Fibroblast of skin of right quadriceps (primary cell): Measurements from ENCODE around the gene PTPRG.

ENCODE experiments used
- DNase-seq: peaks from one replicate; pipeline ENCODE4 v3.0.0-alpha.2; 2013

Gene PTPRG

DNA sequence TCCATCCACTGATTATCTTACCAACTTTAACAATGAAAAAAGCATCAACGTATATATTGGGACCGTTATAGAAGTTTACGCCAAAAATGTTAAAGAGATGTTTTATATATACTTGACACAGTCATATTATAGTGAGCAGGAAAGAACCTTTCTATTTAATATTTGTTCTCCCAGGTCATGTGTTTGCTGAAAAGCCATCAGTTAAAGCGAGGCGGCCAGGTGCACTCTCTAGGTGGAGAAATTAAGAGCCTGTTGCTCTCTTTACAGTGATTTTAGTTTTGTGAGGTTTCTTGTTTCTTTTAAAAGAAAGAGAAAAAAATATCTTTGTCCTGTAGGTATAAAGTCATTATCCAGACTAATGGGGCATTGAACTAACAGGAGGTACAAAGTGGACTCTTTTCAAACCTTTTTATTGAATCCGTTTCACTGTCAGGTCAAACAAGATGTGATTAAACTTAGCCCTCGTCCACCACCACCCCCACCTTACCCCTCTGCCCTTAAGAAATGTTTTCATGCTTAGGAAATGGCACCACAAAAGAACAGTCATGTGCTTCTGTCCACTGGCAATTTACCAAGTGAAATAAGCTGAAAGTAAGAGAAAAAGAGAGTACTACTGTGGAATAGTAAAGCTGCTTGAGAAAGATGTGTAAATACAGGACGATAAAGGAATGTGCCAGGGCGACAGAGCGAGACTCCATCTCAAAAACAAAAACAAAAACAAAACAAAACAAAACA is 279.9 kb downstream of the PTPRG start:
- peak; percentile 27 for DNase-seq

DNA sequence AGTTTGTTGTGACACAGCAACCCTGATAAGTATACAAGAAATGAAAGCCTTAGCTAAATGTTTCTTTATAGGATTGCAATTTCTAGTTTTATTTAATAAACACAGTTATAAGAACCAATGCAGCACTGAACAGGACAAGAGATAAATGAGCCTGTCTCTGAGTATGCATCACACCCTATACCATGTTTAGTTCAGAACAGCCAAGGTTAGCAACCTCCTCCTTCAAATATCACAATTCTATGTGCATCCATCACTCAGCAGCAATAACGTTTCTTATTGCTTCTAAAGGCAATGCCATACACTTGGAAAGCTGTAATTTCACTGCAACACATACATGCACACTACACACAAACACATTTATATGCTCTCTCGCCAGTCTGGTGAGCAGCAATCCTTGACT is 280.6 kb downstream of the PTPRG start:
- no peak for DNase-seq

DNA sequence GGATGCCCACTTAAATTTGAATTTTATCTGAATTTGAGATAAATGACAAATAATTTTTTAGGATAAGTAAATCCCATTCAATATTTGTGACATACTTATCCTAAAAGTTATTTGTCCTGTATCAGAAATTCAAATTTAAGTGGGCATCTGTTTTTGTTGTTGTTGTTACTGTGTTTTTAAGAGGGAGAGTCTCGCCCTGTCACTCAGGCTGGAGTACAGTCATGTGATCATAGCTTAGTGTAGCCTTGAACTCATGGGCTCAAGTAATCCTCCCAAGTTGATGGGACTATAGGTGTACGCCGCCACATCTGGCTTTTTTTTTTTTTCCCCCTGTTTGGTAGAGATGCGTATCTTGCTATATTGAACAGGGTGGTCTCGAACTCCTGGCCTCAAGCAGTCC is 283.0 kb downstream of the PTPRG start:
- DNase-seq = no peak

DNA sequence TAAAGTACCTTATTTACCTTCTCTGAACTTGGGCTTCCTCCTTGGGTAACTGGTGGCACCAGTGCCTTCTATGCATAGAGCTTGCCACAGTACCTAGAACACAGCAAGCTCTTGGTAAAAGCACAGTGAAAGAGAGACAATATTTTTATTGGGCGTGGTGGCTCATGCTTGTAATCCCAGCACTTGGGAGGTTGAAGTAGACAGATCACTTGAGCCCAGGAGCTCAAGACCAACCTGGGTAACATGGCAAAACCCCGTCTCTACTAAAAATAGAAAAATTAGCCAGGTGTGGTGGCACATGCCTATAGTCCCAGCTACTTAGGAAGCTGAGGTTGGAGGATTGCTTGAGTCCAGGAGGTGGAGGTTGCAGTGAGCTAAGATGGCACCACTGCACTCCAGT is 285.1 kb downstream of the PTPRG start:
- no peak for DNase-seq

DNA sequence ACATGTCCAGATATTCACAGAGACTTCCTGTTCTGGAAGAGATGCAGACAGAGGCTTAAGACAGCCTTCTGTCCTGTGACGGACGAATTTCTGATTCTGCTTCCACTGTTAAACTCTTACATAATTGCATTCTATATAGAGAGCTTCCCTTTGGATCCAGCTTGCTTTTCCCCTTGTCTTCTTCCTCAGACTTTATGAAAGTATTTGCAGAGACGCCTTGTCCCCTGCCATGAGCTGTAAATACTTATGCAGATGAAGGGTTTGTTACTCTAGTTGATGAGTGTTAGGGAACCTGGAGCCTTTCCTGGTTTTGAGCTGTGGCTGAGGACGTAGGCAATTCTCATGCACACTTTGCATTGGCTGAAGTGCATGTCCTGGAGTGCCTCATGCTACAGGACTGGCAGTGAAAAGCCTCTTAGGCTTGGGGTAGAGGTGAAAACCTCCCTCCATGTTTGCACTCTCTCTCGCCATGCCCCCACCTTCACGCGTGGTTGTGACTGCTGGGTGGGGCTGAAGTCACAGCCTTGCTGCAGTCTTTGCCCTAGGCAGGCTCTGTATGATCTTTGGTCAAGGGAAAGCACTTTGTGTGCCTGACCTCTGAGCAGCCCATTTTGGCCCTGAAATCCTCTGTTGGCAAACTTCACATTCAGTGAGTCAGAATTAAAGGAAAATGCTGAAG is 286.6 kb downstream of the PTPRG start:
- DNase-seq = no peak

DNA sequence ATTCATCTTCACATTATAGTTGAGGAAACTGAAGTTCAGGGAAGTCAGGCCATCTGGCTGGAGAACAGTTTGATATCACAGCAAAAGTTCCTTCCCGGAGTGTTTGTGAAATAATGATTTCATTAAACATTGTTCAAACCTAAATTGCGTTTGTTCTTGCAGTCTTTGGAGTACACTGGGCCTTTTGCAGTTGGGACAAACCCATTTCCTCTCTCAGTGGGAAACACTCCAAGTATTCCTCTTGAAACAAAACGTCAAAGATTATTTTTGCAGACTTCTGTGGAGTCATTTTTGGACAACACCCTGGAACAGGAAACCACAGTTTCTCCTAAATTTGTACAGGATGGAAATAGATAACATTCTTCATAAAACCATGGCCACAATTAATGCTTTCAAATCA is 287.5 kb downstream of the PTPRG start:
- peak; percentile 80 for DNase-seq

DNA sequence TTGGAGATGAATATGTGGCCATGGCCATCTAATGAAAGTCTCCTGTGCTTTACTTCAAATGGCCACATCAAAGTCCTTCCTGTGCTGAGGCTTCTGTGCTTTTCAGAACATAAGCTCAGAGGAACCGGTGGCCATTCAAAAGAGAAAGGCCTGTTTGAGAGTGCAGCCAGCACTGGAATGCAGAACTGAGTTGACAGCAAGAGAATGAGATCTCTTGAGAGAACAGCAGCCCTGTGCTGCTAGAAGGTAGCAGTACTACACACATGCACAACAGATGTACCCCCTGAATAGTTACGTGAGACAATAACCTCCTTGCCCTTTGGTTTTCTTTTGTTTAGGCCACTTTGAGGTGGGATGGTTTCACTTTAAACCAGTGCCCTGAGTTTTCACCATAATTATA is 292.5 kb downstream of the PTPRG start:
- DNase-seq = no peak

DNA sequence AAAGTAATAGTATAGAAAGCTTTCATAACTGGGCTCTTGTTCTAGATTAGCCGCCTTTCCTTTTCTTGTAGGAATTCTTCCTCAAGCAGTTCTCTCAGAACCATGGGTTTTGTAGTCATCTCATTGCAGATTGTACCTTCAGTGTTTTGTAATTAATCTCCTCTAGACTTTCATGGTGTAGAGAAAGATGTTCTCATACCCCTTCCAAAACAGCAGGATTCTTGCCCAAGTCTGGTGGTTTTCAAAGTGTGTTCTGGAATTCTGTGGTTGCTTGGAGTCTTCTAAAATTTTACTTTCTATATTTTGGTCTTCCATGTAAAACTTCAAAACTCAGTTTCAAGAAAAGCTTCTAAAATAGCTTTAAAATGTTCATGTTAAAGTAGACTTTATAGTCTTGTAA is 293.8 kb downstream of the PTPRG start:
- peak; percentile 24 for DNase-seq

DNA sequence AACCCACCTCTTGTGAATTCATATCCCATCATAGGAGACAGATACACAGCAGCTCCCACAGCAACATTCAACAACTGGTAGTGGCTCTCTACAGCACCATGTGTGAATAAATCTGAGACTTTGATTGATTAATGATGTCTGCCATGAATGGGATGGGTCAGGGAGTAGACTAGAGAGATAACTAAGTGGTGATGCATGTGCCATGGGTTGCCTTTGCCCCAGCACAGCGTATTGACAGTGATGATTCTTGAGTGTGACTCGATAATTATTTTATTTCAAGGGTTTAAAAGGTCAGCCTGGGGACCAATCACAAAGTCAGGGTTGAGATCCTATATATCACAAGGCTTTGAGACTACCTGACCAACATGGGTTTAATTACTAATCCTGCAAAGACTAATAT is 295.9 kb downstream of the PTPRG start:
- no peak for DNase-seq

DNA sequence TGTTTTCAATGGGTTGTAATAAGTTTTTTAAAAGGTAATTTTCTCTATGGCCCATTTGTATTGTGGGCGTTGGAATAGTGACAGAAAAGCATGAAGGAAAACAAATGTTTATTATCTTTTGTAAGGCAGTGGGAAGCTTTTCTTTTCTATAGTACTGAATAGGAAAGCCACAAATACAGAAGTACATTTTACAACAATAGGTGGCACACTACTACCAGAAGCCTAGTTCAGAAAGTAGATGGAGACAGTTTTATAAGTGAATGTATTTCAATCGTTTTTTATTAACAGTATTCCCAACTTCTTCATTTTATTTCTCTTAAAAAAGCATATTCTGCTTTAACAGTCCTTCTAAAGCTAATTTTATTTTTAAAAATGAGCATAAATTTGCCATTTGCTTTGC is 296.7 kb downstream of the PTPRG start:
- DNase-seq = peak; percentile 45

DNA sequence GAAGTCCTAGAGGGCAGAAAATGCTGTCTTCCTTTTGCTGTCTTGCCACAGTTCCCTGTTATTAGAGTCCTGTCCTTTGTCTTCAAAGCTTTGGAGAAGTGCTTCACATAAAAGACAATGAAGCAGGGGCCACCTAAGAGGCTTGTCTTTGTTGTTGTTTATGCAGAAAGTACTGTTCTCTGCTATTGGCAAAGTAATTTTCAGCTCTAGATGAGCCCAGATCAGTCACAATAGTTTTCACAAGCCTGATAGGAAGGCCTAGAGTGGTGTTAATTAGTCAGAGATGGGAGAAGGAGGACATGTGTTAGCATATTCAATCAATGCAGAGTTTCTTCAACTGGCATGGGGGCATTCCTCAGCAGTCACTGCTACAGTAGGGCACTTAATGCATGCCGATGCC is 300.0 kb downstream of the PTPRG start:
- DNase-seq = no peak

DNA sequence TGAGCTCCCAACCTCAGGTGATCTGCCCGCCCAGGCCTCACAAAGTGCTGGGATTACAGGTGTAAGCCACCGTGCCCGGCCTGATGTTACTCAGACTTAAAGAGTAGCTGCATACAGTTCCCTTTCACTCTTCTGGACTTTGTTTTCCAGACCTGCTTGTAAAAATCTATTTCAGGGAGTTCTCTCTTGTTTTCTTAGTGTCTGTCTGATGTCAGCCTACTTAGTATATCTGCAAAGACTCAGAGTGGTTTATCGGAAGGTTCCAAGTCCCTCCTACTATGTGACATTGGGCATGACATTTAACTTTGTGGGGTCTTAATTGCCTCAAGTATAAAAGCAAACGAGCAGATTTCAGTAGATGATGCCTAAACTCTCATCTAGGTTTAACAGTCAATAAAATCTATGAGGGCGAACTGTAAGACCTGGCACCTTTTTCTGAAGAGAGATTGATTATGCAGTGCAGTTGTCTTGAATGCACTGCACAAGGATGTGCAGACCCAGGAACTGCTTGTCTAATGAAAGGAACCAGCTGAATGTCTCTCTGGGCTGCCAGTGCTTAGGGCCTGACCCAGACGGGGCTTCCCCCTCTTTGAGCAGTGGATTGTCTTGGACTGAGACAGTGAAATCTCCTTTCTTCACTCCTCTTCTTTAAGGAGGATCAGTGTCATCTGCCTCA is 301.4 kb downstream of the PTPRG start:
- DNase-seq = no peak

DNA sequence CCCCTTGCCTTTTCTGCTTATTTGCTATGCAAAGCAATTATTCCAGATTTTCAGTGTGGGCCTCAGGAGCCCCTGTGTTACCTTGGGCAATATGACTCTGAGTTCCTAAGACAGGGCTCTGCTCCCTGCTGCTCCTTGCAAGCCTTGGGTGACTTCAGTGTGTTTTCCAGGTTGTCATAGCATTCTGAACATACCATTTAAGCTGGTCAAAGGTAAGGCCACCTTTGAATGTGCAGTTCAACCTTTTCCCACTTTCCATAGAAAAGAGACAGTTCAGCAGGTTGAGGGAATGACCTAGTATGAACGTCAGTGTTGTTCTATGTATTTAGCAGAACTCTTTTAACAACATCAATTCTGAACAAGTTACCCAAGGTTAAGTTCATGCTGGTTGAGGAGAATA is 302.2 kb downstream of the PTPRG start:
- DNase-seq = no peak

DNA sequence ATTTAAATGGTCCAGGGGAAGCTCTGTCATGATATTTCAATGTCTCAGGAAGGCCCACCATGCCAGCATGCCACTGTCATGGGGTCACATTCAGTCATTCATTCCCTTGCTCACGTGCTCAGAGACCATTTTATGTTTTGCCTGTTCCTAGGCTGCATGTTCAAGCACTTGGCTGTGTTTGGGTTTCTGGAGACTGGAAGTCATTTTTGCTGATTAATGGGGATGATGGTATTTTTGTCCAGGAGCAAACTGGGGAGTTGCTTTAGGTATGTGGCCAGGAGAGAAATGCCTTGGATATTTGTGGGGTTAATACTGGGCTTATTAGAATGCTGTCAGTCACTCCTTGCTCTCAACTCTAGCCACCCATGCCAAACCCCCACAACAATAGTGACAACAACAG is 303.5 kb downstream of the PTPRG start:
- peak; percentile 66 for DNase-seq

DNA sequence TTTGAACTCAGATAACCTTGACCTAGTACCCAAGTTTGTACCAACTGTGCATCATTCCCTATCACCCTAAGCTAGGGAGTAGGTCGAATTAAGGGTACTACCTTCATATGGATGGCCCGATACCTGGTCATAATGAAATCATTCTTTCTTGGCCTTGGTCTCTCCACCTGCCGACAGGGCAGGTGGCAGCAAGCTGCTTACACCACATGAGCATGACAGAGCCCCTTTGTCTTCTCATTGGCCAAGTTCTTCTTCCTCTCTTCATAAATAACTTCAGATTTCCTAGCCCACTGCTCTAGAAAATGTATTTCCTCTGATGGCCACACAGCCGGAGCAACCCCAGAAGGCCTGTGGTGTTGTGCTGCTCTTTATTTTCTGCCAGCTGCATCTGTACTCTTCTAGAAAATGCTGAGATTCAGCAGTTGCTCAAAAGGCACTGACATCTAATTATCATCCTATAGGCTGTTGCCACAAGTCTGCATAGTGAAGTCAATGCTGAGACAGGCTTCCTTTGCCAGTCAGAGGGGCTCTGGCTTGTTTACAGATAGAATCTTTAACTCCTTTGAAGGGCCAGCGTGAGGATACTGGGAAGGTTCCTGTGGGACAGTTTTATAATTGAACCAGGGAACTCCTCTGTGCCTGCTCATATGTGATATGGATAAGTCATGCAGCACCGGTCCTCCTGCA is 304.2 kb downstream of the PTPRG start:
- DNase-seq = no peak

DNA sequence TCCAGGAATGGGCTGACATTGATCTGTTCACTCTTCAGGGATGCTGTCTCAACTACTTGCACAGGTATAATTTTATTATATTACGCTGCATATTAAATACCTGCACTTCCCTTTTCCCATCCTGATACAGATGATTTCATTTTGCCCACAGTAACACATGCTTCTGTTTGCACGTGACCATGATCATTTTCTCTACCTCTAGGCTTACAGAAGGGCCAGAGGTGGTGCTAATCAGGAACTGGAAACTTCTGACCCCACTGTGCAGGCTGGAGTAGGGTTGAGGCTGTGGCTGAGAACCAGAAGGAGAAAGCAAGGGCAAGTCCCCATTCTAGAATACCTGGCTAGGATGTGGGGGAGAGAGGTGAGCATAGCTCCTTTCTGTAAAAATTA is 304.8 kb downstream of the PTPRG start:
- no peak for DNase-seq

DNA sequence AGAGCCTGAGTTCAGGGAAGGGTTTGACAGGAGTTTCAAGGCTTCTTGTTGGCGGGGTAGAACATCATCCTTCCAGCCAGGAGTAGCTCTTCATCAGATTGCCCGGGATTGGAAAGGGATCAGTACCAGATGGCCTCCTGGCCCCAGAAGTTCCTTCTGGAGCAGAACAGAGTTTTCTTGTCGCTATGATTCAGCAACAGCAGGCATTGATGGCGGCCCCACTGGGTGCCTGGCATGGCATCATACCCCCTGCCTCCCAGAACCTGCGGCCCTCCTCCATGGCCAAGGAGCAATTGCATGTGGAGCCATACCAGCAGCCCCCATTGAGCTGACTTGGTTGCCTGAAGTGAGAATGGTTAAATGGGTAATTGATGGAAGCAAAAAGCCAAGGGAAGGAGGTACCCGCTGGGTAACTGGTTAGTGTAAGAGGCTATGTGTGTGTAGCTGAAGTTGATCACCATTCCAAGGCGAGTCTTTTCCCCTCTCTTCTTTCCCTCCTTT is 305.6 kb downstream of the PTPRG start:
- DNase-seq = no peak

DNA sequence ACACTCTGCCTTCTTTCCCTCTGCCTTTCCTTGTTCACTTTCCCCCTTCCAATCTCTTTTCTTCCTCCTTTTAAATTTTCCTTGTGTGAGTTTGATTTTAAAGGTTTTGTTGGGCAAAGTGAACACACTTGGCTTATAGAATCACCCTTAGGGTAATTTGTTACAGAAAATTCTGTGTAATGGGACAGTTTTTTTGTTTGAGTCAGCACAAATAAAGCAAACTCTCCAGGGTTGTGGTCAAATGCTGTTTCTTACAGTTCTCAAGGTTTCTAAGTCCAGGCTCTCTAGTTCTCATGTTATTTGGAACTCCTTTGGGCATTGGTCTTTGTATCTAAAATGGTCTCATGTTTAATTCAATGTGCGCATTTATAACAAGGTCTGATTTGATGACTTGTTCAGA is 307.1 kb downstream of the PTPRG start:
- DNase-seq = no peak

DNA sequence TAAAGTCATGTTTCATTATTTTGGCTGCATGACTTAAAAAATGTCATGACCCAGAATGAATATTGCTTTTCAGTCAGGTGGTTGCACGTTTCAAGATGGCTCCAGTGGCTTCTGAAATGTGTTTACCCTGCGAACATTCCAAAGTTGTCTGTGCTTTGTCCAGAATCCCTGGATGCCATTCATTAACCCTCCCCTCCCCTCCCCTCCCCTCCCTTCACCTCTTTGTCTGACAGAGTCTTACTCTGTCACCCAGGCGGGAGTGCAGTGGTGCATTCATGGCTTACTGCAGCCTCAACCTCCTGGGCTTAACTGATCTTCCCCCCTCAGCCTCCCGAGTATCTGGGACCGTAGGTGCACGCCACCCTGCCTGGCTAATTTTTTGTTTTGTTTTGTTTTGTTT is 308.0 kb downstream of the PTPRG start:
- no peak for DNase-seq

DNA sequence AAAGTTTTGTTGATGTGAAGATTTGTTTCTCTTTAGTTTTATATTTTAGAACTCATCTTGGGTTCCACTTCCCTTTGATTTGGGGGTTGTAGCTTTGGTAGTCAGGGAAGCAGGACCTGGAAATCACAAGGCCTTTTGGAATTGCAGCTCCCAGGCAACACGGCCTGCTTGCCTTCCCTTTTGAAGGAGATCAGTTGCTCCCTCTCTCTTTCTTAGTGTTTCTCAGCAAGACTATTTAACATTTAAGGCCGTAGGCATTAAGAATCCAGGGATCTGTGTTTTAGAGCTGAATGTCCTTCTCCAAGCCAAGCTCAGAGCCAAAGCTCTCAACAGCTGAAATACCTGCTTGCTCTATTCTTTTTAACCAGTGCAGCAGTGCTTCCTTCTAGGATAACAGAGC is 310.3 kb downstream of the PTPRG start:
- DNase-seq = no peak

DNA sequence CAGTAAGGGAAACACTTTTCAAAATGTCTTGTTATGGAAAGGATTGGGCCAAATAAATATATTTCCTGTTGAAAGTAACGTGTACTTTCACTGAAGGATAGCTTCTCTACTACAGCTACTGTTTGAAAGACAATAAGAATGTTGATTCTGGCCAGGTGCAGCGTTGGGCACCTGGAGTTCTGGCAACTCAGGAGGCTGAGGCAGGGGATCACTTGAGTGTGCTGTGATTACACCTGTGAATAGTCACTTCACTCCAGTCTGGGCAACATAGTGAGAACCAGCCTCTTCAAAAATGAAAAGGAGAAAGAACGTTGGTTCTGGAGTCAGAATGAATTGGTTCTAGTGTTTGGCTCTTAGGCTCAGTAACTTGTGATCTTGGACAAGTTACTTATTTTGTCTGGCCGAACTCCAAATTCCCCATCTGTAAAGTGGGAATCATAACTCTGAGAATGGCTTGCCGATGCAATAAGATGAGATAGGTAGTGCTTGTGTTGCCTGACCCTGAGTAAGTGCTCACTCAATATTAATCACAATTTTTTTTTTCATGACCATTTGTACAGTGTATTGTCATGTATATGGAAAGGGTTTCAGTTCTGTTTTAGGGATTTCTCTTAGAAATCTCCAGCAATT is 310.8 kb downstream of the PTPRG start:
- DNase-seq = peak; percentile 25

DNA sequence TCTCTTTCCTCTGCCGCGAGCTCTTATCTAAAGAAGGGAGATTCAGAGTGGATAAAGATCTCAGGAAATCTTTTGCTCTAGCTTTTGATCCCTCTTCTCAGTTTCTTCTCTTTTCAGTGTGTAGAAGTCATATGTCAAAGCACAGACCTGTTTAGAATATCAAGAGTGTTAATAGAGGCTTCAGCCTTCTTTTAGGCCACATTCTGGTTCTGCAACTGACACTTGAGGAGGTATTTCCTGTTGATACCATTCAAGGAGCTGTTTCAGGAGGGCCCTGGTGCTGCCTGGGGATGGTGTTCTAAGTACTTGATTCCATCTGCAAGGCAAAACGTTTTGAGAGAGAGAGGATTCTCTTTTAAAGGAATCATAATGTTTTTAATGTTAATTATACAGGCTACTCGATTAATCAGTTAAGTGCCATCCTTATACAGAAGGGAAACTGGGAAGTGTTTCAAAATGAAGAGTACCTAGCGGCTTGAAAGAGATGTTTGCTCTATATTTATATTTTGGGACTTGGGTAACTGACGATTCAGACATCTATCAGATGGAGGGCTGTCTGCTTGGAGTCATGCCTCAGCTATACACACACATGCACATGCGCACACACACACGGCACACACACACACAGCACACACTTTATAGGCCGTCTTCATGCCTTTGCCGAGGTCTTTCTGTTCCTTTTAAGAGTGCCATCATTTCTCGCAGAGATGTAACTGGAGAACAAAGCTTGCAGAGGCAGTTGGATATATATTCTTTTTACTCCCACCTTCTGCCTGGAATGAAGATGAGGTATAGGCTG is 313.9 kb downstream of the PTPRG start:
- DNase-seq = peak; percentile 56
